Activated CD8-positive, alpha-beta T cell treated with anti-CD3 and anti-CD28 coated beads for 36 hours (primary cell): ENCODE results near the gene MRGPRG. TPM values are rescaled to one million over a fixed set of nuclear protein-coding genes. Genes with fewer than 3 reads are reported as not detected.

ENCODE experiments used
- ATAC-seq: fragments of 200-7000 bp; cut with Tn5 transposase; one replicate; pipeline ENCODE4 v1.10.0; 2021; ENCODE audit warnings: mild to moderate bottlenecking, moderate library complexity
- CTCF ChIA-PET: fragments of 350-600 bp; sonication (Branson Sonifier 250); formaldehyde crosslinking; loops from one replicate; lab custom pipeline; 2021; ENCODE audit warnings: antibody characterized with exemption; lab: Charles Lee
- POLR2A ChIA-PET: fragments of 350-600 bp; sonication (Branson Sonifier 250); formaldehyde crosslinking; loops from one replicate; lab custom pipeline; 2021; ENCODE audit warnings: antibody characterized with exemption; lab: Charles Lee
- DNase-seq: peaks from one replicate; pipeline ENCODE4 v3.0.0-alpha.2; 2020
- H3K27ac Mint-ChIP-seq: one replicate; pipeline ENCODE4 v1.8.0; 2021; ENCODE audit warnings: mild to moderate bottlenecking, mixed read lengths
- H3K27me3 Mint-ChIP-seq: one replicate; pipeline ENCODE4 v1.8.0; 2021; ENCODE audit warnings: mixed read lengths
- H3K36me3 Mint-ChIP-seq: one replicate; pipeline ENCODE4 v1.8.0; 2021; ENCODE audit warnings: low read depth, mixed read lengths
- H3K4me1 Mint-ChIP-seq: one replicate; pipeline ENCODE4 v1.8.0; 2021; ENCODE audit warnings: low read depth, mixed read lengths
- H3K4me3 Mint-ChIP-seq: one replicate; pipeline ENCODE4 v1.8.0; 2021; ENCODE audit warnings: mild to moderate bottlenecking, moderate library complexity, mixed read lengths
- H3K9me3 Mint-ChIP-seq: one replicate; pipeline ENCODE4 v1.8.0; 2021; ENCODE audit warnings: mixed read lengths
- CTCF ChIP-seq: fragments of 200-600 bp; IDR thresholded peaks from one replicate; pipeline ENCODE4 v1.8.0; 2022; ENCODE audit warnings: antibody characterized with exemption, mild to moderate bottlenecking
- intact Hi-C: fragments of 100-400 bp; cut with micrococcal nuclease; formaldehyde crosslinking; loops from one replicate; pipeline ENCODE4 v1.10.0; 2022
- total RNA-seq, 2 experiments: library from RNA; stranded (reverse); gene quantifications; one replicate each; pipeline ENCODE4 v1.2.3, GENCODE V29; 2021

MRGPRG gene
- total RNA-seq, 2 experiments from 2014 or later, result not detected

GRCh38 chr11:3192511-3193372 lies 25.9 kb downstream of the MRGPRG start:
- intact Hi-C loops, result no loop called here
- Mint-ChIP-seq H3K27ac (no peak overlapping the region), H3K27me3 (no peaks in the 10 kb centered on the region), H3K9me3 (no peaks in the 10 kb centered on the region), H3K4me3 (no peak overlapping the region), H3K4me1 (no peaks in the 10 kb centered on the region), H3K36me3 (no peaks in the 10 kb centered on the region)
- no peak for DNase-seq
- CTCF ChIA-PET, result no interaction called here
- no peak for TF ChIP-seq CTCF
- ATAC-seq, result no peak
- POLR2A ChIA-PET, result no interaction called here

- H3K27ac Mint-ChIP-seq, result no peak overlapping the region
- no peaks in the 10 kb centered on the region for H3K27me3 Mint-ChIP-seq
- ATAC-seq, result no peak
- no peak overlapping the region for H3K4me3 Mint-ChIP-seq
- TF ChIP-seq CTCF, result no peak
- H3K36me3 Mint-ChIP-seq, result no peaks in the 10 kb centered on the region
- intact Hi-C loops, result no loop called here
- CTCF ChIA-PET, result no interaction called here
- POLR2A ChIA-PET, result no interaction called here
- H3K9me3 Mint-ChIP-seq, result no peaks in the 10 kb centered on the region
- DNase-seq, result no peak
- no peaks in the 10 kb centered on the region for H3K4me1 Mint-ChIP-seq
Measured at GRCh38 chr11:3191586-3192324, 26.9 kb downstream of the MRGPRG start.

GRCh38 chr11:3190600-3190999 lies 28.0 kb downstream of the MRGPRG start:
- ChIA-PET POLR2A (no interaction called here), CTCF (no interaction called here)
- no peaks in the 10 kb centered on the region for H3K9me3 Mint-ChIP-seq
- ATAC-seq, result no peak
- no peaks in the 10 kb centered on the region for H3K4me1 Mint-ChIP-seq
- no peak for DNase-seq
- TF ChIP-seq CTCF, result no peak
- H3K27me3 Mint-ChIP-seq, result no peaks in the 10 kb centered on the region
- intact Hi-C loops, result no loop called here
- H3K36me3 Mint-ChIP-seq, result no peaks in the 10 kb centered on the region
- no peak overlapping the region for H3K27ac Mint-ChIP-seq
- H3K4me3 Mint-ChIP-seq, result no peak overlapping the region

GRCh38 chr11:3189886-3190583 lies 28.6 kb downstream of the MRGPRG start:
- H3K36me3 Mint-ChIP-seq, result no peaks in the 10 kb centered on the region
- H3K4me3 Mint-ChIP-seq, result no peak overlapping the region
- intact Hi-C loops, result no loop called here
- POLR2A ChIA-PET, result no interaction called here
- no peak for DNase-seq
- no peak for ATAC-seq
- H3K4me1 Mint-ChIP-seq, result no peaks in the 10 kb centered on the region
- TF ChIP-seq CTCF, result no peak
- no peaks in the 10 kb centered on the region for H3K27me3 Mint-ChIP-seq
- H3K27ac Mint-ChIP-seq, result no peak overlapping the region
- CTCF ChIA-PET, result no interaction called here
- no peaks in the 10 kb centered on the region for H3K9me3 Mint-ChIP-seq
